Tibial nerve (tissue), 4 donors: Measurements from ENCODE around the gene RPAP3. TPM values are rescaled to one million over a fixed set of nuclear protein-coding genes. Genes with fewer than 3 reads are reported as not detected.

Experiments
- DNase-seq, 2 donors: peaks; one replicate each; pipeline ENCODE4 v3.0.0-alpha.2; 2019; ENCODE audit warnings: low spot score in 2 of 2
- H3K27ac ChIP-seq, 4 donors: fragments of 200-600 bp; sonication (generic) in 3 of 4; one replicate each; pipeline ENCODE4 v1.5.1; 2017 to 2019; ENCODE audit warnings: mild to moderate bottlenecking in 1 of 4
- H3K27me3 ChIP-seq, 2 donors: fragments of 200-600 bp; sonication (generic) in 1 of 2; one replicate each; pipeline versions ENCODE4 v1.5.1 to v1.6.0; 2017 to 2019
- H3K36me3 ChIP-seq, 3 donors: fragments of 200-600 bp; sonication (generic); one replicate each; pipeline ENCODE4 v1.5.1; 2018 to 2019
- H3K4me1 ChIP-seq, 4 donors: fragments of 200-600 bp; sonication (generic) in 3 of 4; one replicate each; pipeline ENCODE4 v1.5.1; 2017 to 2019
- H3K4me3 ChIP-seq, 4 donors: fragments of 200-600 bp; sonication (generic) in 3 of 4; one replicate each; pipeline ENCODE4 v1.5.1; 2017 to 2019; ENCODE audit warnings: mild to moderate bottlenecking in 1 of 4, moderate library complexity in 1 of 4
- H3K9me3 ChIP-seq, 4 donors: fragments of 200-600 bp; sonication (generic) in 3 of 4; one replicate each; pipeline ENCODE4 v1.5.1; 2017 to 2019
- CTCF ChIP-seq, 5 experiments: fragments of 200-600 bp in 3 of 5; fragments of 450-650 bp in 2 of 5; sonication (generic) in 3 of 5; IDR thresholded peaks; one replicate each; pipeline ENCODE4 v1.5.1; 2016 to 2019; ENCODE audit warnings: antibody characterized with exemption in 5 of 5, mild to moderate bottlenecking in 3 of 5, moderate library complexity in 2 of 5
- EP300 ChIP-seq, 2 donors: sonication (generic); formaldehyde crosslinking; IDR thresholded peaks; one replicate each; pipeline ENCODE4 v1.6.1; 2017; ENCODE audit warnings: antibody characterized with exemption in 2 of 2, mild to moderate bottlenecking in 1 of 2
- POLR2A ChIP-seq, 2 donors: fragments of 450-650 bp; IDR thresholded peaks; one replicate each; pipeline ENCODE4 v1.6.1; 2017; ENCODE audit warnings: antibody characterized with exemption in 2 of 2, mild to moderate bottlenecking in 2 of 2, moderate library complexity in 2 of 2
- WGBS, 2 donors: methylation state at CpG; one replicate each; pipeline ENCODE4 v1.1.5; 2018; 5-methylcytosine and 5-hydroxymethylcytosine counted together
- total RNA-seq, 4 donors: library from RNA; depleted of rRNA; stranded (reverse); fragments of >200 nt; gene quantifications; one replicate each; pipeline ENCODE4 v1.1.0, GENCODE V29; 2016

RPAP3 gene
- total RNA-seq, 4 donors from 2014 or later: 8.8 to 19.2 (median 15.5) TPM

- H3K4me1 ChIP-seq: peaks cover 0 to 23% (median 7%) of the 10 kb centered on the region in 4 donors
- no peaks in the 10 kb centered on the region for H3K27me3 ChIP-seq
- H3K4me3 ChIP-seq: no peak overlapping the region
- TF ChIP-seq CTCF (IDR thresholded peaks at IDR 0.05) (no peak), EP300 (IDR thresholded peaks at IDR 0.05) (no peak), POLR2A (IDR thresholded peaks at IDR 0.05) (no peak)
- H3K9me3 ChIP-seq: no peaks in the 10 kb centered on the region
- DNase-seq: no peak
- no peaks in the 10 kb centered on the region for H3K36me3 ChIP-seq
- no peak overlapping the region for H3K27ac ChIP-seq
Measured at GRCh38 chr12:47710278-47710677, 4.4 kb upstream of the RPAP3 start.

- DNase-seq: no peak
- Histone ChIP-seq H3K27ac (no peak overlapping the region), H3K27me3 (no peaks in the 10 kb centered on the region), H3K9me3 (no peaks in the 10 kb centered on the region), H3K4me1 (peaks cover 0 to 22% (median 8%) of the 10 kb centered on the region in 4 donors), H3K36me3 (no peaks in the 10 kb centered on the region), H3K4me3 (no peak overlapping the region)
- 59 to 63% methylated on average over 2 of the region's 2 CpGs for WGBS, 2 donors
- TF ChIP-seq CTCF (IDR thresholded peaks at IDR 0.05) (no peak), EP300 (IDR thresholded peaks at IDR 0.05) (no peak), POLR2A (IDR thresholded peaks at IDR 0.05) (no peak)
Measured at GRCh38 chr12:47709671-47710070, 3.8 kb upstream of the RPAP3 start.

- Histone ChIP-seq H3K36me3 (no peaks in the 10 kb centered on the region), H3K27me3 (no peaks in the 10 kb centered on the region), H3K4me1 (peaks cover 0 to 26% (median 8%) of the 10 kb centered on the region in 4 donors), H3K4me3 (no peak overlapping the region), H3K9me3 (no peaks in the 10 kb centered on the region), H3K27ac (no peak overlapping the region)
- WGBS, 2 donors: 92 to 95% methylated on average over 4 of the region's 4 CpGs
- no peak for TF ChIP-seq POLR2A (IDR thresholded peaks at IDR 0.05)
- TF ChIP-seq CTCF (IDR thresholded peaks at IDR 0.05): no peak
- TF ChIP-seq EP300 (IDR thresholded peaks at IDR 0.05): no peak
- no peak for DNase-seq
Measured at GRCh38 chr12:47709237-47709636, 3.4 kb upstream of the RPAP3 start.

GRCh38 chr12:47707905-47708543 lies 2.2 kb upstream of the RPAP3 start:
- no peak for DNase-seq
- H3K4me1 ChIP-seq: peaks cover 0 to 37% (median 8%) of the 10 kb centered on the region in 4 donors
- no peak for TF ChIP-seq EP300 (IDR thresholded peaks at IDR 0.05)
- TF ChIP-seq CTCF (IDR thresholded peaks at IDR 0.05): no peak
- no peak for TF ChIP-seq POLR2A (IDR thresholded peaks at IDR 0.05)
- H3K9me3 ChIP-seq: no peaks in the 10 kb centered on the region
- no peaks in the 10 kb centered on the region for H3K27me3 ChIP-seq
- no peaks in the 10 kb centered on the region for H3K36me3 ChIP-seq
- 55 to 59% methylated on average over 5 of the region's 5 CpGs for WGBS, 2 donors
- no peak overlapping the region for H3K27ac ChIP-seq
- no peak overlapping the region for H3K4me3 ChIP-seq

- TF ChIP-seq EP300 (IDR thresholded peaks at IDR 0.05) (no peak), CTCF (IDR thresholded peaks at IDR 0.05) (no peak), POLR2A (IDR thresholded peaks at IDR 0.05) (no peak)
- H3K27ac ChIP-seq: no peak overlapping the region
- no peak for DNase-seq
- H3K9me3 ChIP-seq: no peaks in the 10 kb centered on the region
- H3K4me3 ChIP-seq: no peak overlapping the region
- H3K4me1 ChIP-seq: peaks cover 0 to 37% (median 8%) of the 10 kb centered on the region in 4 donors
- no peaks in the 10 kb centered on the region for H3K36me3 ChIP-seq
- no peaks in the 10 kb centered on the region for H3K27me3 ChIP-seq
Measured at GRCh38 chr12:47707355-47707754, 1.5 kb upstream of the RPAP3 start.
